Activated naive CD8-positive, alpha-beta T cell treated with anti-CD3 and anti-CD28 coated beads, Interleukin-2, amount 50 U/mL, for 16 hours (primary cell): ENCODE measurements around the gene EPHB1.

Experiments
- DNase-seq: peaks from one replicate; pipeline ENCODE4 v3.0.0-alpha.2; 2020; ENCODE audit warnings: low read depth, low spot score

EPHB1 gene

GRCh38 chr3:134911586-134912548, 116.8 kb downstream of the EPHB1 start:
- DNase-seq: no peak

DNA sequence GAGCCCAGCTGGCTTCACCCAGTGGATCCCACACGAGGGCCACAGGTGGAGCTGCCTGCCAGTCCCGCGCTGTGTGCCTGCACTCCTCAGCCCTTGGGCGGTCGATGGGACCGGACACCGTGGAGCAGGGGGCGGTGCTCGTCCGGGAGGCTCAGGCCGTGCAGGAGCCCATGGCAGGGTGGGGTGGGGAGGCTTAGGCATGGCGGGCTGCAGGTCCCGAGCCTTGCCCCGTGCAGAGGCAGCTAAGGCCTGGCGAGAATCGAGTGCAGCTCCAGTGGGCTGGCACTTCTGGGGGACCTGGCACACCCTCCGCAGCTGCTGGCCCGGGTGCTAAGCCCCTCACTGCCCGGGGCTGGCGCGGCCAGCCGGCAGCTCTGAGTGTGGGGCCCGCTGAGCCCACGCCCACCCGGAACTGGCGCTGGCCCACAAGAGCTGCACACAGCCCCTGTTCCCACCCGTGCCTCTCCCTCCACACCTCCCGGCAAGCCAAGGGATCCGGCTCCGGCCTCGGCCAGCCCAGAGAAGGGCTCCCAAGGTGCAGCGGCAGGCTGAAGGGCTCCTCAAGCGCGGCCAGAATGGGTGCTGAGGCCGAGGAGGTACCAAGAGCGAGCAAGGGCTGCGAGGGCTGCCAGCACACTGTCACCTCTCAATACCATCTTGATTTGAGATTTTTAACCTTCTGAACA, 121.4 kb downstream of the EPHB1 start:
- DNase-seq: no peak

DNA sequence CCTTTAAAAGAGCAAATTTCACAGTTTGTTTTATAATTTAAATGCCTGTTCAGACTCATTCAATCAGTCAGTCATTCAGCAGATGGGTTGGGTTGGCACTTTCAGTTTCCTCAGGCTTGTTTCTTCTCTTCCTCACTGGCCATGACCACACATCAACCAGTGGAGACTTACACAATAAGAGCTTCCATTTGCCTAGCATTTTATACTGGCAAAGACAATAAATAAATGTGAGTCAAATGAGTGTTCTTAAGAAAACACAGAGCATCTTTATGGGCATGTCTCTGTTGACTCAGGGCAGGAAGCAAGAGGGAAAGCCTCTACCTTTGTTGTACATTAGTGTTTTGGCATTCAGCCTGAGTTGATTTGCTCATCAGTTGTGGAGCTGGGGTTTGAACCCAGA, 122.6 kb downstream of the EPHB1 start:
- DNase-seq: no peak

DNA sequence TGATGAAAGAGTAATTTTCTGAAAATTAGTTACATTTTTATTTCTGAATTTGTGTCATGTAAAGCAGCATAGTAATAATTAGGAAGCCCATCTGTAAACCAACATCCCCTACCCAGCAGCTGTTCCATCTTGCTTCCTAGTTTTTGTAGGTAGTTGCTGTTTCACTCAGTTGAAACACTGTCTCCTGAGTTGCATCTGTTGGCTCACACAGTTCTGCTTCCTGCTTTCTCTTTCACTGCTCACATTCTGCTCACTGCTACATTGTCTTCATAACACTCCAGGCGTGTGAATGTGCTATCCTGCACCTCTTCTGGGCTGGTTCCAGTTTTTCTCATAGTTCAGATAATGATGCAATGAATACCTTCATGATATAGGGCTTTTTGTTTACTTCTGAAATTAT, 123.4 kb downstream of the EPHB1 start:
- no peak for DNase-seq

GRCh38 chr3:134922101-134922500, 127.0 kb downstream of the EPHB1 start:
- no peak for DNase-seq

- no peak for DNase-seq
Observed at GRCh38 chr3:134922866-134923265, 127.8 kb downstream of the EPHB1 start.

GRCh38 chr3:134923286-134923685, 128.2 kb downstream of the EPHB1 start:
- no peak for DNase-seq

GRCh38 chr3:134927599-134927998, 132.5 kb downstream of the EPHB1 start:
- DNase-seq: no peak

- DNase-seq: no peak
Observed at GRCh38 chr3:134928392-134928791, 133.3 kb downstream of the EPHB1 start.

GRCh38 chr3:134928819-134929218, 133.8 kb downstream of the EPHB1 start:
- no peak for DNase-seq

- no peak for DNase-seq
Observed at GRCh38 chr3:134929976-134930375, 134.9 kb downstream of the EPHB1 start.

- DNase-seq: no peak
Observed at GRCh38 chr3:134931045-134931785, 136.2 kb downstream of the EPHB1 start.

- DNase-seq: no peak
Observed at GRCh38 chr3:134932035-134932434, 137.0 kb downstream of the EPHB1 start.

- no peak for DNase-seq
Observed at GRCh38 chr3:134933997-134934396, 138.9 kb downstream of the EPHB1 start.

DNA sequence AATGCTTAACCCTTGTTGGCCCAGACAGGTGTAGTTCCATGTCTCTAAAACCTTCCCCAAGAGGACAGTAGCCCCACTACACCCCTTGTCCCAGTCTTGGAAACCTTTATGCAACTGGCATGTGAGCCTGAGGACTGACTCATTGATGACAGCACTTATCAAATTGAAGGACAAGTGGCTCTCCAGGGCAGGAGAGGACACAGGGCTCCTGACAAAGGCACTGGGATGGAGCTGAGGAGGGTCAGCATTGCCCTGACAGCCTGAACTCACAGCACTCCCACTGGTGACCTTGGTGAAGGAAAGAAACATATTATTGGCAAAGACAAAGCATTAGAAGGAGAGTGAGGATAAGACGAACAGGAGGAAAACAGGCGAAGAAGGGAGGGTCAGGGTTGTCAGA, 139.9 kb downstream of the EPHB1 start:
- DNase-seq: no peak

DNA sequence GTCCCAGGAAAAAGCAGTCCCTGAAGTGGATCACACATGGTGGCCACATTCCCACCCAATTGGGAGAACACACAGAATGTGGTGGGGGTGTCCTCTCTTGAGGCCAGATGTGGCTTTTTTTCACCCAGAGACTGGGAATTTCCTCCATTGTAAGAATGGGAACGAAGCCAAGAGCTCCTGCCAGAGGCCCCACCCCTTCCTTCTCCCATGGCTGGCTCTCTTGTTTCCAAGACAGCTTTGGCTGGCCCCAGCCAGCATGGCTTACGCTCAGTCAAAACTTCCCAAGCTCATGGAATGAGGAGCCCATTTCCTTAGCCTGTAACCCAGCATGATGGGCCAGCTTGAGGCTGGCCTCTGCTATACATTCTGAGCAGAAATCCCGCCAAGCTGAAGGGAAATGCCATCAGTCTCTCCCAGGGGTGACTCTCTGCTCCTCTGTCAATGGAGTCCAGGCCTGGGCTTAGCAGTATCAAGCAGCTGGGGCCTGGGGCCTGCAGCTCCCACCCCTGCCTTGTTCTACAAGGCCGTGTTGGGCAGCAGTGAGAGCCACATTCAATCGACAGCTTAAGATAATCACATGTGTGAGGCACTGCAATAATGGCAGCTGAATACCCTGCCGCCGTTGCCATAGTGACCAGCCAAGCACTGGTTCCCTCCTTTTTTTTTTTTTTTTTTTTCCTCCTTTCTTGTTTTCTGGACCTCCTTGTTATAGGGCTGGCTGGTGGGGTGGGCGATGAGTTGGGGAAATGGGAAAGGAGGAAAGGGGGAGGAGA, 142.4 kb downstream of the EPHB1 start:
- DNase-seq: no peak

DNA sequence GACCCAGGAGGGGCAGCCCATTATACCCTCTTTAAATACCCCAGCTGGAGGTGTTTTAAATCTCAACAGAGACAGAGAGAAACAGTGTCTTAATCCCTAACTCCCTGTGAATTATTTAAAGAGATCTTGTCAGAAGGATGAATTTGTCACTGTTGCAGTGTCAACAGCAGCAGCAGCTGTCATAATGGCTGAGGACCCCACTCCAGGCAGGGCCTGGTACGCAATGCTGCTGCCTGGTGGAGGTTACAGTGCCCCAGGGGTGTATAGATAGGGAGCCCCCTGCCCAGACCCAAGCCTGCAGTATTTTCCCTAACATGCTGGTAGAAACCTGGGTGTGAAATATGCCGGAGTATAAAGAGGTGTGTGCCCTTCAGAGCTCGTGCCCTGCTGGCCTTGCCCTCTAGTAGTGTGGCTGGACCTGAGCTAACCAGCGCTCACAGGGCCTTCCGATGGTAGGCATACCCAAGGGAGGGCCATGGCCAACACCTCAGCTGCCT, 143.0 kb downstream of the EPHB1 start:
- DNase-seq: no peak

- no peak for DNase-seq
Observed at GRCh38 chr3:134939978-134940377, 144.9 kb downstream of the EPHB1 start.

DNA sequence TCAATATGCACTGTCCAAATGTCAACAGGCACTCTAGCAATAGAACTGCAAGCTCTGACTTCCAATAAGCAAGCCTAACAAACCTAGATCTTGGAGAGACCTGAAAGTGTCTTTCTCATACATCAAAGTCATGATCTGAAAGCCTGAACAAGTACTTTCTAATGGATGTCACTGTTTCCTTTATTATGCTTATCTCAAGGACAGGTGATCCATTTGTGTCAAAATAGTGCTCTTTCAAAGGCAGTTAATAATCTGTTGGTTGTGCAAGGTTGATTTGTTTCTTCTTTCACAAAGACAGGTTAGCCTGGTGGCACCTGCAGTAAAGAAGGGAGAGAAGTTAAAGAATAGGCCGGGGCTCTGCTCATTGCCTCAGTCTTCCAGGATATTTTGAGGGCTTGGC, 146.8 kb downstream of the EPHB1 start:
- DNase-seq: no peak

- DNase-seq: no peak
Observed at GRCh38 chr3:134944429-134944828, 149.4 kb downstream of the EPHB1 start.

DNA sequence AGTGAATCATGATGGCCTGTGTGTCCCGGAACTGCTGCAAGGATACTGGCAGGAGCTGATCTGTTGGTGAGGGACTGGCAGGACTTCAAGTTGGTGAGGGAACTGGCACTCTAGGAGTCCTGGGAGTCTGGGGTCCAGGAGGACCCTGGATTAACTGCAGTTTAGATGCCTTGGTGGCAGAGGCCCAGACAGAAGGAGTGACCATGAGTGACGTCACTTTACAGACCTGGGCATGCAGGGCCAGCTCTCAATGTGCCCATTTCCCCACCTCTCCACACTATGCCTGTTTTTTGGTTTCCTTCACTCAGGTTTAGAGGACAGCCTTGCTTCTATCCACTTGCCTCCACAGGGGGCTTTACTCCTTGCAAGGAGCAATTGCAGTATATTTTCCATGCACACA, 154.1 kb downstream of the EPHB1 start:
- no peak for DNase-seq
